Measurements from ENCODE around the gene CEACAM7.

The CEACAM7 gene

GRCh38 chr19:41698746-41699230, 10.7 kb upstream of the CEACAM7 start:
- H3K4me2 ChIP-seq (ENCODE audit: low read length) = no peak overlapping the region
- no peaks in the 10 kb centered on the region for H3K36me3 ChIP-seq (ENCODE audit: insufficient read depth, low read length)
- H3K27me3 ChIP-seq (ENCODE audit: insufficient read depth, low read length) = no peaks in the 10 kb centered on the region
- no peaks in the 10 kb centered on the region for H3K9me3 ChIP-seq (ENCODE audit: low read length)
- H3K9ac ChIP-seq (ENCODE audit: low read length) = no peak overlapping the region
- no peaks in the 10 kb centered on the region for H4K20me1 ChIP-seq (ENCODE audit: insufficient read depth, low read length)
- H3K4me1 ChIP-seq (ENCODE audit: insufficient read depth, low read length, severe bottlenecking) = no peaks in the 10 kb centered on the region
- no peaks in the 10 kb centered on the region for H3K9me2 ChIP-seq (ENCODE audit: low read depth, low read length)
- no peak overlapping the region for H3K27ac ChIP-seq (ENCODE audit: low read depth, low read length, poor library complexity, severe bottlenecking)
- no peak for TF ChIP-seq CTCF (IDR thresholded peaks at IDR 0.05; ENCODE audit: low read length)
- TF ChIP-seq EZH2 (IDR thresholded peaks at IDR 0.05; ENCODE audit: borderline replicate concordance, low read length) = no peak
- H3F3A ChIP-seq (ENCODE audit: insufficient read depth, low read length) = no peaks in the 10 kb centered on the region
- no peak overlapping the region for H3K4me3 ChIP-seq (ENCODE audit: low read depth, low read length, poor library complexity, severe bottlenecking)
- no peaks in the 10 kb centered on the region for H3K79me2 ChIP-seq (ENCODE audit: insufficient read depth, low read length)
- H2AFZ ChIP-seq (ENCODE audit: low read length) = no peak overlapping the region

DNA sequence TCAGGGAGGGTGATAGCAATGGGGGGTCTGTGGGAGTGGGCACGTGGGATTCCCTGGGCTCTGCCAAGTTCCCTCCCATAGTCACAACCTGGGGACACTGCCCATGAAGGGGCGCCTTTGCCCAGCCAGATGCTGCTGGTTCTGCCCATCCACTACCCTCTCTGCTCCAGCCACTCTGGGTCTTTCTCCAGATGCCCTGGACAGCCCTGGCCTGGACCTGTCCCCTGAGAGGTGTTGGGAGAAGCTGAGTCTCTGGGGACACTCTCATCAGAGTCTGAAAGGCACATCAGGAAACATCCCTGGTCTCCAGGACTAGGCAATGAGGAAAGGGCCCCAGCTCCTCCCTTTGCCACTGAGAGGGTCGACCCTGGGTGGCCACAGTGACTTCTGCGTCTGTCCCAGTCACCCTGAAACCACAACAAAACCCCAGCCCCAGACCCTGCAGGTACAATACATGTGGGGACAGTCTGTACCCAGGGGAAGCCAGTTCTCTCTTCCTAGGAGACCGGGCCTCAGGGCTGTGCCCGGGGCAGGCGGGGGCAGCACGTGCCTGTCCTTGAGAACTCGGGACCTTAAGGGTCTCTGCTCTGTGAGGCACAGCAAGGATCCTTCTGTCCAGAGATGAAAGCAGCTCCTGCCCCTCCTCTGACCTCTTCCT, 9.3 kb upstream of the CEACAM7 start:
- H3K4me2 ChIP-seq (ENCODE audit: low read length) = no peak overlapping the region
- H3F3A ChIP-seq (ENCODE audit: insufficient read depth, low read length) = no peaks in the 10 kb centered on the region
- no peak overlapping the region for H3K4me3 ChIP-seq (ENCODE audit: low read depth, low read length, poor library complexity, severe bottlenecking)
- TF ChIP-seq EZH2 (IDR thresholded peaks at IDR 0.05; ENCODE audit: borderline replicate concordance, low read length) (no peak), CTCF (IDR thresholded peaks at IDR 0.05; ENCODE audit: low read length) (no peak)
- no peaks in the 10 kb centered on the region for H4K20me1 ChIP-seq (ENCODE audit: insufficient read depth, low read length)
- no peaks in the 10 kb centered on the region for H3K9me2 ChIP-seq (ENCODE audit: low read depth, low read length)
- no peak overlapping the region for H3K27ac ChIP-seq (ENCODE audit: low read depth, low read length, poor library complexity, severe bottlenecking)
- H3K79me2 ChIP-seq (ENCODE audit: insufficient read depth, low read length) = no peaks in the 10 kb centered on the region
- H3K36me3 ChIP-seq (ENCODE audit: insufficient read depth, low read length) = no peaks in the 10 kb centered on the region
- no peaks in the 10 kb centered on the region for H3K4me1 ChIP-seq (ENCODE audit: insufficient read depth, low read length, severe bottlenecking)
- no peak overlapping the region for H2AFZ ChIP-seq (ENCODE audit: low read length)
- H3K9ac ChIP-seq (ENCODE audit: low read length) = no peak overlapping the region
- H3K27me3 ChIP-seq (ENCODE audit: insufficient read depth, low read length) = no peaks in the 10 kb centered on the region
- no peaks in the 10 kb centered on the region for H3K9me3 ChIP-seq (ENCODE audit: low read length)

- no peaks in the 10 kb centered on the region for H3K27me3 ChIP-seq (ENCODE audit: insufficient read depth, low read length)
- no peaks in the 10 kb centered on the region for H3K36me3 ChIP-seq (ENCODE audit: insufficient read depth, low read length)
- H3K9ac ChIP-seq (ENCODE audit: low read length) = no peak overlapping the region
- no peak overlapping the region for H3K27ac ChIP-seq (ENCODE audit: low read depth, low read length, poor library complexity, severe bottlenecking)
- TF ChIP-seq CTCF (IDR thresholded peaks at IDR 0.05; ENCODE audit: low read length) (no peak), EZH2 (IDR thresholded peaks at IDR 0.05; ENCODE audit: borderline replicate concordance, low read length) (no peak)
- H3K4me2 ChIP-seq (ENCODE audit: low read length) = no peak overlapping the region
- H3K9me3 ChIP-seq (ENCODE audit: low read length) = no peaks in the 10 kb centered on the region
- H3F3A ChIP-seq (ENCODE audit: insufficient read depth, low read length) = no peaks in the 10 kb centered on the region
- no peak overlapping the region for H2AFZ ChIP-seq (ENCODE audit: low read length)
- no peaks in the 10 kb centered on the region for H3K9me2 ChIP-seq (ENCODE audit: low read depth, low read length)
- H4K20me1 ChIP-seq (ENCODE audit: insufficient read depth, low read length) = no peaks in the 10 kb centered on the region
- H3K4me3 ChIP-seq (ENCODE audit: low read depth, low read length, poor library complexity, severe bottlenecking) = no peak overlapping the region
- H3K79me2 ChIP-seq (ENCODE audit: insufficient read depth, low read length) = no peaks in the 10 kb centered on the region
- H3K4me1 ChIP-seq (ENCODE audit: insufficient read depth, low read length, severe bottlenecking) = no peaks in the 10 kb centered on the region
These were observed 8.5 kb upstream of the CEACAM7 start for GRCh38 chr19:41696402-41697197.

Measured in OCI-LY1 (cell line).